Left ventricle myocardium inferior (tissue), 1 donor: Measurements from ENCODE around the gene P4HA2. TPM values are rescaled to one million over a fixed set of nuclear protein-coding genes. Genes with fewer than 3 reads are reported as not detected.
A peak's percentile ranks its signal among the peaks of the same experiment; 100 is the strongest.

ENCODE experiments used
- DNase-seq: peaks from one replicate; pipeline ENCODE4 v3.0.0-alpha.2; 2020
- H3K27ac ChIP-seq: fragments of 200-600 bp; replicated peaks from 2 replicates; pipeline ENCODE4 v1.8.0; 2021
- H3K27me3 ChIP-seq: fragments of 200-600 bp; 2 replicates; pipeline ENCODE4 v1.8.0; 2021; ENCODE audit warnings: low read depth
- H3K36me3 ChIP-seq: fragments of 200-600 bp; 2 replicates; pipeline ENCODE4 v1.8.0; 2021
- H3K4me1 ChIP-seq: fragments of 200-600 bp; 2 replicates; pipeline ENCODE4 v1.8.0; 2021
- H3K4me3 ChIP-seq: fragments of 200-600 bp; 2 replicates; pipeline ENCODE4 v1.8.0; 2021; ENCODE audit warnings: mild to moderate bottlenecking, moderate library complexity
- H3K9me3 ChIP-seq: fragments of 200-600 bp; replicated peaks from 2 replicates; pipeline ENCODE4 v1.8.0; 2021
- intact Hi-C: fragments of 100-400 bp; cut with micrococcal nuclease; formaldehyde crosslinking; loops from one replicate; pipeline ENCODE4 v1.11.0; 2022
- total RNA-seq: library from RNA; stranded (reverse); fragmentation: NEBNext Ultra II Directional; extraction: Animal tissue kit (Norgen Biotek cat#: 25700); gene quantifications from one replicate; pipeline ENCODE4 v1.2.1, GENCODE V29; 2021
- TF ChIP-seq, protein P1 (sequence below): fragments of 200-600 bp; IDR thresholded peaks from 2 replicates; pipeline ENCODE4 v1.8.0; 2021; ENCODE audit warnings: antibody characterized with exemption, mild to moderate bottlenecking, borderline replicate concordance
- donor health status: DM: no; HTN: yes; CAD: no; lungs with severe emphysema.

Gene P4HA2
- total RNA-seq, 1 donor from 2014 or later, result 80.5 TPM

DNA sequence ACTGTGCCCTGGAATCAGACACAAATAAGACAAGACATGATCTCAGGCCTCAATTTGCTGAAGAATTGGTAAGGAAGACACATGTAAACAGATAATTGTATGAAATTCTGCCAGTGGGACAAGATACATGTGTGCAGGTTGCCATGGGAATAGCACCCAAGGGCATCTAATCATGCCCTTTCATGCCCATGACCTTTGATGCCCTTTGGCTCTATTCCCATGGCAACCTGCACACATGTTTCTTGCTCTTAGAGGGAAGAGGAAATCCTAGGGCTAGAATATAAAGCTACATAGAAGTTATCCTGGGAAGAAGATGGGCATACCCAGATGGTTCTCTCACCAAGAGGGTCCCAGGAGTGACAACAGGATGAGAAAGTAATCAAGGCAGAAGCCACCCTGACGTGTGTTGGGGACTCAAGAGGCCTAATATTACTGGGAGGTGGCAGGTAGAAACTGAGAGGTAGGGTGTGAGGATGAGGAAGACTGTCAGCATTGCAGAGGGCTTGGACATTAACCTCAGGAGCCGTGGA lies 34.4 kb downstream of the P4HA2 start:
- H3K9me3 ChIP-seq, result no peaks in the 10 kb centered on the region
- no peak for DNase-seq
- H3K4me3 ChIP-seq, result no peak overlapping the region
- TF ChIP-seq, protein P1, sequence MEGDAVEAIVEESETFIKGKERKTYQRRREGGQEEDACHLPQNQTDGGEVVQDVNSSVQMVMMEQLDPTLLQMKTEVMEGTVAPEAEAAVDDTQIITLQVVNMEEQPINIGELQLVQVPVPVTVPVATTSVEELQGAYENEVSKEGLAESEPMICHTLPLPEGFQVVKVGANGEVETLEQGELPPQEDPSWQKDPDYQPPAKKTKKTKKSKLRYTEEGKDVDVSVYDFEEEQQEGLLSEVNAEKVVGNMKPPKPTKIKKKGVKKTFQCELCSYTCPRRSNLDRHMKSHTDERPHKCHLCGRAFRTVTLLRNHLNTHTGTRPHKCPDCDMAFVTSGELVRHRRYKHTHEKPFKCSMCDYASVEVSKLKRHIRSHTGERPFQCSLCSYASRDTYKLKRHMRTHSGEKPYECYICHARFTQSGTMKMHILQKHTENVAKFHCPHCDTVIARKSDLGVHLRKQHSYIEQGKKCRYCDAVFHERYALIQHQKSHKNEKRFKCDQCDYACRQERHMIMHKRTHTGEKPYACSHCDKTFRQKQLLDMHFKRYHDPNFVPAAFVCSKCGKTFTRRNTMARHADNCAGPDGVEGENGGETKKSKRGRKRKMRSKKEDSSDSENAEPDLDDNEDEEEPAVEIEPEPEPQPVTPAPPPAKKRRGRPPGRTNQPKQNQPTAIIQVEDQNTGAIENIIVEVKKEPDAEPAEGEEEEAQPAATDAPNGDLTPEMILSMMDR, result no peak
- H3K36me3 ChIP-seq, result peaks cover 67% of the 10 kb centered on the region
- no peaks in the 10 kb centered on the region for H3K27me3 ChIP-seq
- peaks cover 13% of the 10 kb centered on the region for H3K4me1 ChIP-seq
- no peak overlapping the region for H3K27ac ChIP-seq
- intact Hi-C loops, result no loop called here

DNA sequence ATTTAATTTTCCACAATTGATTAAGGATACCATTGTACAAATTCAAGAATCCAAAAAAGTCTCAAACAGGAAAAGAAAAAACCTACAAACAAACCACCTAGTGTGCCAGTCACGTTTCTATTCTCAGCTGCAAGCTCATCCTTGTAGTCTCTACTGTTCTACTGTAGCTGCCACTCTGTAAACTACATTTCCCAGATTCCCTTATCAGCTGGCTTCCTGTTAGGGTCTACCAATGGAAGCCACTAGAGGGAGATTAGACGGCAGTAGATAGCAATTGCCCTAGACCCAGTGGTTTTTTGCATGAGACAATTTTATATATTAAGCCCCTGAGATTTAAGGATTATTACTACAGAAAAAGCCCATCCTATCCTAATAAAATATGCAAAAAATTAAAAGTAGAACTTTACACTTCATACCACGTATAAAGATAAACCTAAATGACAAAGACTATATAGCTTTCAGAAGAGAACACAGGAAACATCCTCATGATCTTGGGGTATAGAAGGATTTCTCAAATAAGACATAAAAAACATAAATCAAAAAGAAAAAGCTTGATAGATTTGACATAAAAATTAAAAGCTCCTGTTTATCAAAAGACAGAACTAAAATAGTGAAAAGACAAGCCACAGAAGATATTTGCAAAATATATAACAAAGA lies 37.4 kb downstream of the P4HA2 start:
- peaks cover 13% of the 10 kb centered on the region for H3K4me1 ChIP-seq
- no peak overlapping the region for H3K27ac ChIP-seq
- no peak for DNase-seq
- H3K9me3 ChIP-seq, result no peaks in the 10 kb centered on the region
- H3K36me3 ChIP-seq, result peaks cover 40% of the 10 kb centered on the region
- intact Hi-C loops, result no loop called here
- no peak overlapping the region for H3K4me3 ChIP-seq
- no peaks in the 10 kb centered on the region for H3K27me3 ChIP-seq
- TF ChIP-seq, protein P1, result peak; percentile 85

DNA sequence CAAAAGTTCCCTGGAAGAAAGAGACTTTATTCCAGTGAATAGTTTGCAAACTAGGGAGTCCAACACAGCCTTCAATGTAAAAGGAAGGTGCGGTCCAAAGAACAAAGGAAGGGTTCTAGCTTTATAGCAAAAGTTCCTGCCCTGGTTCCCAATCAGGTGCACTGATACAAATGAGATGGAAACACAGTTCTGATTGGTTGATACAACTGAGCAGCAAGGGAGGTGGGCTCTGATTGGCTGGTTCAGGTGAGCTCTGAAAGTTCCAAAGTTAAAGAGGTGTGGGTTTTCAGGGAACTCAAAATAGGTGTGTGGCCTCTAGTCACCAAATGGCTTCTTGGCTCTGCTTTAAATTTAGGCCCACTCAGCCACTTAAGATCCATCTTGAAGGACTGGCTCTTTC lies 43.1 kb downstream of the P4HA2 start:
- Histone ChIP-seq H3K36me3 (no peaks in the 10 kb centered on the region), H3K9me3 (no peaks in the 10 kb centered on the region), H3K4me1 (peaks cover 21% of the 10 kb centered on the region), H3K27ac (no peak overlapping the region), H3K27me3 (no peaks in the 10 kb centered on the region), H3K4me3 (no peak overlapping the region)
- TF ChIP-seq, protein P1, result no peak
- intact Hi-C loops, result no loop called here
- no peak for DNase-seq

DNA sequence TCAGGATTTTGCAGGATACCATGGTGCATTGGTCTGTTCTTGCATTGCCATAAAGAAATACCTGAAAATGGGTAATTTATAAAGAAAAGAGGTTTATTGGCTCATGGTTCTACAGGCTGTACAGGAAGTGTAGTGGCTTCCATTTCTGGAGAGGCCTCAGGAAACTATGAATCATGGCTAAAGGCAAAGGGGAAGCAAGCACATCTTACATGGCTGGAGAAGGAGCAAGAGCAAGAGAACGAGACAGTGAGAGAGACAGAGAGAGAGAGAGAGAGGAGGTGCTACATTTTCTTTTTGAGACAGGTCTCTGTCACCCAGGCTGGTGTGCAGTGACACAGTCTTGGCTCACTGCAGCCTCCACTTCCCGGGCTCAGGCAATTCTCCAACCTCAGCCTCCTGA lies 43.9 kb downstream of the P4HA2 start:
- no peak overlapping the region for H3K4me3 ChIP-seq
- no peaks in the 10 kb centered on the region for H3K27me3 ChIP-seq
- DNase-seq, result no peak
- peaks cover 21% of the 10 kb centered on the region for H3K4me1 ChIP-seq
- intact Hi-C loops, result no loop called here
- TF ChIP-seq, protein P1, result no peak
- H3K36me3 ChIP-seq, result no peaks in the 10 kb centered on the region
- H3K27ac ChIP-seq, result no peak overlapping the region
- no peaks in the 10 kb centered on the region for H3K9me3 ChIP-seq

DNA sequence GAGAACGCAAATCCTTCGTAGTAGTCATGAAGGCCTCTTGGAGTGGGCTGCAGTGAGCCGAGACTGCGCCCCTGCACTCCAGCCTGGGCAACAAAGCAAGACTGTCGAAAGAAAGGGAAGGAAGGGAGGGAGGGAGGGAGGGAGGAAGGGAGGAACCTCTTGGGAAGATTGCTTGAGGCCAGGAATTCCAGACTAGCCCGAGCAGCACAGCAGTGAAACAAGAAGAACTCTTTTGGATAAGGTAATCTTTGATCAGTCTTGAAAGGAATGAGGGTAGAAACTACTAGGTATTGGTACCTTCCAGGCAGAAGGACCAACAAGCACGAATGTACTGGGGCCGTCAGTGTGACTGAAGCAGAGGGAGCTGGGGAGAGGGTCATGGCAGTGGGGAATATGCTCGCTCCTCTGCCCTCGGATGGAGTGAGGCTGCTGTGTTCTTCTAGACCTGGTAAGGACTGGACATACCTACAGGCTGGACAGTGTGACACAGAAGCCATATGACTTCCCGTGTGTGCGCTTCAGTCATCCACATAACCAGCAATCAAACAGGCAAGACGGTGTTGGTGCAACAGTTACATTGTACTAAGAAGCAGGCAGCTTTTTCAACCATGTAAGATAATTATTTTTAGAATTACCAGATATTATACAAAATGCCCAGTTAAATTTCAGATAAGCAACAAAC lies 45.2 kb downstream of the P4HA2 start:
- Histone ChIP-seq H3K9me3 (no peaks in the 10 kb centered on the region), H3K36me3 (no peaks in the 10 kb centered on the region), H3K27me3 (no peaks in the 10 kb centered on the region), H3K27ac (no peak overlapping the region), H3K4me1 (peaks cover 21% of the 10 kb centered on the region), H3K4me3 (no peak overlapping the region)
- intact Hi-C loops, result no loop called here
- DNase-seq, result no peak
- TF ChIP-seq, protein P1, result no peak
